ENCODE data around the gene TXNRD1. TPM values are rescaled to one million over a fixed set of nuclear protein-coding genes. Genes with fewer than 3 reads are reported as not detected.

The TXNRD1 gene
- total and polyA plus RNA-seq, 2 of the 8 experiments (the other 6 are each of a cell fraction or from before 2014, with no cell fraction given): 56.8 to 127 TPM

DNA sequence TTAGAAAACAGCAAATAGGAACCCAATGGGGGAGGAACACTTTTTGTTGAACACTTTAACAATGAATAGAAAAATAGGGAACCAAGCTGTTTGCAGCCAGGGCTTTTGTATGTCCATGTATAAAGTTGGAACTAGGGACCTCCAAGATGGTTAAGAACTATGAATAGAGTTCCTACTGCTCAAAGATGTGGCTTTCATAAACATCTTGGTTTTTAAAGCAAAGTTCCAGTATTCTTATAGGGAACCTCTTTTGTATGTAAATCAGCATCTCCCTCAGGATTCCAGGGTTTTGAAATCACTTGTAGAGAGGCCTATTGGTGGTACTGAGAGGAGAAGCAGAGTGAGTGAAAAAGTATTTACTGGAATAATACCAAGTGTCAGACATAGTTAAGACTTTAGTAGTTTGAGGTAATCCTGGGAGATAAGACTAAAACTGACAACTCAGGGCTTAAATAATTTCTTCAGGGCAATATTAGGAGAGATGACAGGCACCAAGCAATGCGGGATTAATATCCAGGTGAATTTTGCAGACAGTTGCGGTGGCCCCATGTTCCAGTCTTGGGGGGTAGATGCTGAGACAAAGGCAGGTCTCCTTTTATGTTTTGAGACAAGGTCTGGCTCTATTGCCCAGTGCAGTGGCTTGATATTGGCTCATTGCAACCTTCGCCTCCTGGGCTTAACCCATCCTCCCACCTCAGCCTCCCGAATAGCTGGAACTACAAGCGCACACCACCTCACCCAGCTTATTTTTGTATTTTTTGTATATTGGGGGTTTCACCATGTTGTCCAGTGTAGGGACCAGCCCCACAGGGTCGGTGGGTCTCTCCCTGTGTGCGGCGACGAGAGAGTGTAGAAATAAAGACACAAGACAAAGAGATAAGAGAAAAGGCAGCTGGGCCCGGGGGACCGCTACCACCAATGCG, 77.6 kb downstream of the TXNRD1 start (continued):
- TF ChIP-seq, protein P1, sequence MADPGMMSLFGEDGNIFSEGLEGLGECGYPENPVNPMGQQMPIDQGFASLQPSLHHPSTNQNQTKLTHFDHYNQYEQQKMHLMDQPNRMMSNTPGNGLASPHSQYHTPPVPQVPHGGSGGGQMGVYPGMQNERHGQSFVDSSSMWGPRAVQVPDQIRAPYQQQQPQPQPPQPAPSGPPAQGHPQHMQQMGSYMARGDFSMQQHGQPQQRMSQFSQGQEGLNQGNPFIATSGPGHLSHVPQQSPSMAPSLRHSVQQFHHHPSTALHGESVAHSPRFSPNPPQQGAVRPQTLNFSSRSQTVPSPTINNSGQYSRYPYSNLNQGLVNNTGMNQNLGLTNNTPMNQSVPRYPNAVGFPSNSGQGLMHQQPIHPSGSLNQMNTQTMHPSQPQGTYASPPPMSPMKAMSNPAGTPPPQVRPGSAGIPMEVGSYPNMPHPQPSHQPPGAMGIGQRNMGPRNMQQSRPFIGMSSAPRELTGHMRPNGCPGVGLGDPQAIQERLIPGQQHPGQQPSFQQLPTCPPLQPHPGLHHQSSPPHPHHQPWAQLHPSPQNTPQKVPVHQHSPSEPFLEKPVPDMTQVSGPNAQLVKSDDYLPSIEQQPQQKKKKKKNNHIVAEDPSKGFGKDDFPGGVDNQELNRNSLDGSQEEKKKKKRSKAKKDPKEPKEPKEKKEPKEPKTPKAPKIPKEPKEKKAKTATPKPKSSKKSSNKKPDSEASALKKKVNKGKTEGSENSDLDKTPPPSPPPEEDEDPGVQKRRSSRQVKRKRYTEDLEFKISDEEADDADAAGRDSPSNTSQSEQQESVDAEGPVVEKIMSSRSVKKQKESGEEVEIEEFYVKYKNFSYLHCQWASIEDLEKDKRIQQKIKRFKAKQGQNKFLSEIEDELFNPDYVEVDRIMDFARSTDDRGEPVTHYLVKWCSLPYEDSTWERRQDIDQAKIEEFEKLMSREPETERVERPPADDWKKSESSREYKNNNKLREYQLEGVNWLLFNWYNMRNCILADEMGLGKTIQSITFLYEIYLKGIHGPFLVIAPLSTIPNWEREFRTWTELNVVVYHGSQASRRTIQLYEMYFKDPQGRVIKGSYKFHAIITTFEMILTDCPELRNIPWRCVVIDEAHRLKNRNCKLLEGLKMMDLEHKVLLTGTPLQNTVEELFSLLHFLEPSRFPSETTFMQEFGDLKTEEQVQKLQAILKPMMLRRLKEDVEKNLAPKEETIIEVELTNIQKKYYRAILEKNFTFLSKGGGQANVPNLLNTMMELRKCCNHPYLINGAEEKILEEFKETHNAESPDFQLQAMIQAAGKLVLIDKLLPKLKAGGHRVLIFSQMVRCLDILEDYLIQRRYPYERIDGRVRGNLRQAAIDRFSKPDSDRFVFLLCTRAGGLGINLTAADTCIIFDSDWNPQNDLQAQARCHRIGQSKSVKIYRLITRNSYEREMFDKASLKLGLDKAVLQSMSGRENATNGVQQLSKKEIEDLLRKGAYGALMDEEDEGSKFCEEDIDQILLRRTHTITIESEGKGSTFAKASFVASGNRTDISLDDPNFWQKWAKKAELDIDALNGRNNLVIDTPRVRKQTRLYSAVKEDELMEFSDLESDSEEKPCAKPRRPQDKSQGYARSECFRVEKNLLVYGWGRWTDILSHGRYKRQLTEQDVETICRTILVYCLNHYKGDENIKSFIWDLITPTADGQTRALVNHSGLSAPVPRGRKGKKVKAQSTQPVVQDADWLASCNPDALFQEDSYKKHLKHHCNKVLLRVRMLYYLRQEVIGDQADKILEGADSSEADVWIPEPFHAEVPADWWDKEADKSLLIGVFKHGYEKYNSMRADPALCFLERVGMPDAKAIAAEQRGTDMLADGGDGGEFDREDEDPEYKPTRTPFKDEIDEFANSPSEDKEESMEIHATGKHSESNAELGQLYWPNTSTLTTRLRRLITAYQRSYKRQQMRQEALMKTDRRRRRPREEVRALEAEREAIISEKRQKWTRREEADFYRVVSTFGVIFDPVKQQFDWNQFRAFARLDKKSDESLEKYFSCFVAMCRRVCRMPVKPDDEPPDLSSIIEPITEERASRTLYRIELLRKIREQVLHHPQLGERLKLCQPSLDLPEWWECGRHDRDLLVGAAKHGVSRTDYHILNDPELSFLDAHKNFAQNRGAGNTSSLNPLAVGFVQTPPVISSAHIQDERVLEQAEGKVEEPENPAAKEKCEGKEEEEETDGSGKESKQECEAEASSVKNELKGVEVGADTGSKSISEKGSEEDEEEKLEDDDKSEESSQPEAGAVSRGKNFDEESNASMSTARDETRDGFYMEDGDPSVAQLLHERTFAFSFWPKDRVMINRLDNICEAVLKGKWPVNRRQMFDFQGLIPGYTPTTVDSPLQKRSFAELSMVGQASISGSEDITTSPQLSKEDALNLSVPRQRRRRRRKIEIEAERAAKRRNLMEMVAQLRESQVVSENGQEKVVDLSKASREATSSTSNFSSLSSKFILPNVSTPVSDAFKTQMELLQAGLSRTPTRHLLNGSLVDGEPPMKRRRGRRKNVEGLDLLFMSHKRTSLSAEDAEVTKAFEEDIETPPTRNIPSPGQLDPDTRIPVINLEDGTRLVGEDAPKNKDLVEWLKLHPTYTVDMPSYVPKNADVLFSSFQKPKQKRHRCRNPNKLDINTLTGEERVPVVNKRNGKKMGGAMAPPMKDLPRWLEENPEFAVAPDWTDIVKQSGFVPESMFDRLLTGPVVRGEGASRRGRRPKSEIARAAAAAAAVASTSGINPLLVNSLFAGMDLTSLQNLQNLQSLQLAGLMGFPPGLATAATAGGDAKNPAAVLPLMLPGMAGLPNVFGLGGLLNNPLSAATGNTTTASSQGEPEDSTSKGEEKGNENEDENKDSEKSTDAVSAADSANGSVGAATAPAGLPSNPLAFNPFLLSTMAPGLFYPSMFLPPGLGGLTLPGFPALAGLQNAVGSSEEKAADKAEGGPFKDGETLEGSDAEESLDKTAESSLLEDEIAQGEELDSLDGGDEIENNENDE (IDR thresholded peaks at IDR 0.05; ENCODE audit: insufficient replicate concordance, low read length): no peak
- no peak for TF ChIP-seq CHD2 (IDR thresholded peaks at IDR 0.05; ENCODE audit: low read length)
- TF ChIP-seq NRF1 (IDR thresholded peaks at IDR 0.05; ENCODE audit: low read depth, low read length): no peak
- TF ChIP-seq RXRA (IDR thresholded peaks at IDR 0.05; ENCODE audit: insufficient read depth, low read depth, low read length): no peak
- no peak for TF ChIP-seq CTBP2 (IDR thresholded peaks at IDR 0.05; ENCODE audit: borderline replicate concordance, insufficient read depth, insufficient read length, low read length)

All from H1 (cell line).